GM12878 (cell line): ENCODE results near the gene FLNC. TPM values are rescaled to one million over a fixed set of nuclear protein-coding genes. Genes with fewer than 3 reads are reported as not detected.

Source experiments
- ATAC-seq: fragments of 200-7000 bp; cut with Tn5 transposase; 3 replicates; pipeline ENCODE4 v1.9.1; 2020; ENCODE audit warnings: mild to moderate bottlenecking, moderate library complexity
- BruUV-seq: library from RNA; stranded (reverse); fragments of 400-500 nt; replicated peaks from 2 replicates; lab custom pipeline; 2021; lab: Mats Ljungman, UMichigan
- CTCF ChIA-PET: fragments of 300-600 bp; sonication (Branson Sonifier 250); formaldehyde crosslinking; extraction: SDS; loops from one replicate; lab custom pipeline; 2021; ENCODE audit warnings: inconsistent platforms; lab: Yijun Ruan, JAX
- POLR2A ChIA-PET: fragments of 350-600 bp; formaldehyde crosslinking; extraction: SDS; loops from one replicate; lab custom pipeline; 2021; ENCODE audit warnings: inconsistent platforms; lab: Charles Lee
- RAD21 ChIA-PET: fragments of 300-600 bp; sonication (Branson Sonifier 250); formaldehyde crosslinking; loops from one replicate; lab custom pipeline; 2023; ENCODE audit warnings: antibody characterized with exemption; ENCODE audit not compliant: unreplicated experiment; lab: Charles Lee
- SMC1A ChIA-PET: fragments of 300-600 bp; sonication (Branson Sonifier 250); formaldehyde crosslinking; loops from one replicate; lab custom pipeline; 2023; ENCODE audit not compliant: unreplicated experiment, uncharacterized antibody; lab: Charles Lee
- DNase-seq: peaks from one replicate; pipeline ENCODE4 v3.0.0-alpha.2; 2011; ENCODE audit warnings: low read depth, low spot score
- FAIRE-seq: peaks from 3 replicates; lab custom pipeline; 2011; peaks lifted over from hg19 to GRCh38; lab: Jason Lieb, UNC
- H2AFZ ChIP-seq: 2 replicates; pipeline ENCODE4 v1.6.0; 2011; ENCODE audit warnings: low read depth, low read length, control low read depth; ENCODE audit not compliant: control insufficient read depth
- H3K27ac ChIP-seq: 2 replicates; pipeline ENCODE4 v1.5.1; 2011; ENCODE audit warnings: control low read depth; ENCODE audit not compliant: control insufficient read depth, insufficient read depth
- H3K27me3 ChIP-seq, 2 experiments: replicated peaks in 1 of 2; 2 replicates each; pipeline versions ENCODE4 v1.6.0 to v1.6.1; 2011; ENCODE audit warnings: low read length in 1 of 2; ENCODE audit not compliant: control insufficient read depth in 2 of 2, insufficient read depth in 2 of 2
- H3K36me3 ChIP-seq, 2 experiments: 2 replicates each; pipeline ENCODE4 v1.5.1; 2011; ENCODE audit warnings: low read length in 1 of 2; ENCODE audit not compliant: control insufficient read depth in 2 of 2, insufficient read depth in 2 of 2
- H3K4me1 ChIP-seq: 2 replicates; pipeline ENCODE4 v1.6.1; 2011; ENCODE audit warnings: mild to moderate bottlenecking, low read length, moderate library complexity, mixed read lengths; ENCODE audit not compliant: control insufficient read depth, insufficient read depth
- H3K4me2 ChIP-seq: 2 replicates; pipeline ENCODE4 v1.6.0; 2011; ENCODE audit warnings: control low read depth; ENCODE audit not compliant: control insufficient read depth, insufficient read depth
- H3K4me3 ChIP-seq: fragments of 200-600 bp; sonication (generic); 2 replicates; pipeline ENCODE4 v1.5.1; 2016
- H3K79me2 ChIP-seq: 2 replicates; pipeline ENCODE4 v1.6.0; 2011; ENCODE audit warnings: low read length; ENCODE audit not compliant: control insufficient read depth, insufficient read depth
- H3K9ac ChIP-seq: 2 replicates; pipeline ENCODE4 v1.8.0; 2011; ENCODE audit warnings: low read length, control low read depth, mixed read lengths; ENCODE audit not compliant: control insufficient read depth, insufficient read depth
- H3K9me3 ChIP-seq: replicated peaks from 3 replicates; pipeline ENCODE4 v1.5.1; 2011; ENCODE audit warnings: mild to moderate bottlenecking, low read length; ENCODE audit not compliant: control insufficient read depth, insufficient read depth
- H4K20me1 ChIP-seq: 2 replicates; pipeline ENCODE4 v1.6.0; 2011; ENCODE audit not compliant: control insufficient read depth, insufficient read depth
- NFYB ChIP-seq: IDR thresholded peaks from 2 replicates; pipeline ENCODE4 v1.6.1; 2011; ENCODE audit warnings: low read depth, mild to moderate bottlenecking, low read length, improper control_type of control experiment, moderate library complexity; ENCODE audit not compliant: insufficient read depth
- REST ChIP-seq: IDR thresholded peaks from 2 replicates; pipeline ENCODE4 v1.6.1; 2012; ENCODE audit warnings: mild to moderate bottlenecking, low read depth, low read length
- SPI1 ChIP-seq: IDR thresholded peaks from 2 replicates; pipeline ENCODE4 v1.6.1; 2011; ENCODE audit warnings: low read depth, mild to moderate bottlenecking, low read length, moderate library complexity, borderline replicate concordance; ENCODE audit not compliant: insufficient read depth
- YBX1 ChIP-seq: fragments of 450-650 bp; IDR thresholded peaks from 2 replicates; pipeline ENCODE4 v1.6.1; 2016; ENCODE audit warnings: antibody characterized with exemption
- ZNF274 ChIP-seq: IDR thresholded peaks from one replicate; pipeline ENCODE4 v1.8.0; 2011; ENCODE audit not compliant: insufficient read length, insufficient read depth
- ZNF592 ChIP-seq: fragments of 450-650 bp; IDR thresholded peaks from 2 replicates; pipeline ENCODE4 v1.6.1; 2017; ENCODE audit warnings: mild to moderate bottlenecking, moderate library complexity
- WGBS: methylation state at CpG from one replicate; pipeline ENCODE4 v1.1.6; 2016; ENCODE audit warnings: low lambda C conversion rate; ENCODE audit not compliant: insufficient replicate concordance, insufficient coverage; ENCODE audit errors: missing lambda C conversion rate; 5-methylcytosine and 5-hydroxymethylcytosine counted together
- in situ Hi-C: fragments of 300-500 bp; cut with MboI; formaldehyde crosslinking; loops from 9 replicates; pipeline ENCODE4 v1.14.3; 2018; ENCODE audit warnings: mixed read lengths
- intact Hi-C: fragments of 100-400 bp; cut with micrococcal nuclease; formaldehyde crosslinking; loops from one replicate; pipeline ENCODE4 v1.14.2; 2022; ENCODE audit not compliant: unreplicated experiment
- polyA plus RNA-seq, 11 experiments: library from polyadenylated mRNA; depleted of rRNA in 4 of 11; unstranded in 6 of 11; stranded (reverse) in 5 of 11; fragments of >200 nt; fragmentation: Nextera tagmentation in 4 of 11; fragmentation: Illumina TruSeq in 1 of 11; extraction: Ambion mirVana in 4 of 11; extraction: Trizol in 1 of 11; gene quantifications; 1 replicate in 1 of 11; 2 replicates in 10 of 11; pipeline versions ENCODE4 v1.2.1 to v1.2.3, GENCODE V29; 2011 to 2016; ENCODE audit warnings: inconsistent platforms in 2 of 11, missing spikeins in 2 of 11, low read depth in 1 of 11
- total RNA-seq, 4 experiments: library from RNA; depleted of rRNA in 3 of 4; stranded (reverse); fragments of >200 nt in 3 of 4; fragmentation: Illumina TruSeq in 1 of 4; extraction: Trizol in 1 of 4; gene quantifications; 2 replicates each; pipeline versions ENCODE4 v1.2.1 to v1.2.3, GENCODE V29; 2013 to 2021
- TF ChIP-seq, protein P1 (sequence below): fragments of 450-650 bp; IDR thresholded peaks from 2 replicates; pipeline ENCODE4 v1.6.1; 2017; ENCODE audit warnings: mild to moderate bottlenecking, moderate library complexity

The FLNC gene
- total and polyA plus RNA-seq, 10 of the 15 experiments (the other 5 are each of a cell fraction or from before 2014, with no cell fraction given), result 0.01 to 0.21 (median 0.06) TPM; not detected in 3

DNA sequence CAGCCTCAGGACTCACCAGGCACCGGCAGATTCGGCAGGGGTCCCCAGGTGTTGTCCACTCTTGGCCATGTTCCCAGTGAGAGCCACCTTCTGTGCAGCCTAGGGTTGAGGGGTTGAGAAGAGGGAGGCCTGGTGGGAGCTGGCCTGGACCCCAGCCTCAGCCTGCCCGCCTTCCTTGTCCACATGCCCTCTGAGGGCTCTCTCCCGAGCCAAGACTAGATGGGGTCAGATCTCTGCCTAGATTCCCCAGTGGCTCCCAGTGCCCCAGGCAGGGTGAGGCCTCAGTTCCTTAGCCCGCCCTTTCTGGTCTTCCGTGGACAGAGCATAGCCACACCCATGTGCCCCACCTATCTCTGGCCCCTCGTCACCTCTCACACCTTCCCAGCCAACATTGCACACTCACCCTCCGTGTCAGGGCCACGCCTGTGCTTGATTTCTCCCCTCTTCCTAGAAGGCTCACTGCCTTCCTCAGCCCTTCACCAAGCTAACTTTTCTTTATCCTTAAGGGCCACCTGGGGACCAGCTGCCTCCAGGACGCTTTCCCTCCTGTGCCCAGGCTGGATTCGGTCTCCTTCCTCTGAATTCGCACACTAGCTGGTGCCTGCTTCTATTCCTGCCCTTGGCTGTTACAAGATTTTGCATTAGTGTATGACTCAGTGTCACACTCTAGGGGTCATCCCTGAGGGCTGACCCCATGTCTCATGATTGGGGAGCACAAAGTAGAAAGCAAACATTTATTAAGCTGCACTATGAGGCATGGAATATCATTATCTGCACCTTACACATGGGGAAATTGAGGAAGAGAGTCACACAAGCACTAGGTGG, 72.8 kb downstream of the FLNC start:
- Histone ChIP-seq H3K4me3 (no peak overlapping the region), H3K4me1 (peaks cover 10% of the 10 kb centered on the region), H3K36me3 (no peaks in the 10 kb centered on the region), H4K20me1 (no peaks in the 10 kb centered on the region), H3K9ac (no peak overlapping the region), H2AFZ (no peak overlapping the region), H3K27me3 (no peaks in the 10 kb centered on the region), H3K27ac (no peak overlapping the region), H3K79me2 (no peaks in the 10 kb centered on the region), H3K9me3 (no peaks in the 10 kb centered on the region; the same call in 2 of the 3 replicates), H3K4me2 (no peak overlapping the region)
- TF ChIP-seq ZNF274, result no peak
- TF ChIP-seq ZNF592, result no peak
- no peak for TF ChIP-seq REST
- no peak for TF ChIP-seq NFYB
- TF ChIP-seq YBX1, result no peak
- TF ChIP-seq SPI1, result no peak
- TF ChIP-seq, protein P1, sequence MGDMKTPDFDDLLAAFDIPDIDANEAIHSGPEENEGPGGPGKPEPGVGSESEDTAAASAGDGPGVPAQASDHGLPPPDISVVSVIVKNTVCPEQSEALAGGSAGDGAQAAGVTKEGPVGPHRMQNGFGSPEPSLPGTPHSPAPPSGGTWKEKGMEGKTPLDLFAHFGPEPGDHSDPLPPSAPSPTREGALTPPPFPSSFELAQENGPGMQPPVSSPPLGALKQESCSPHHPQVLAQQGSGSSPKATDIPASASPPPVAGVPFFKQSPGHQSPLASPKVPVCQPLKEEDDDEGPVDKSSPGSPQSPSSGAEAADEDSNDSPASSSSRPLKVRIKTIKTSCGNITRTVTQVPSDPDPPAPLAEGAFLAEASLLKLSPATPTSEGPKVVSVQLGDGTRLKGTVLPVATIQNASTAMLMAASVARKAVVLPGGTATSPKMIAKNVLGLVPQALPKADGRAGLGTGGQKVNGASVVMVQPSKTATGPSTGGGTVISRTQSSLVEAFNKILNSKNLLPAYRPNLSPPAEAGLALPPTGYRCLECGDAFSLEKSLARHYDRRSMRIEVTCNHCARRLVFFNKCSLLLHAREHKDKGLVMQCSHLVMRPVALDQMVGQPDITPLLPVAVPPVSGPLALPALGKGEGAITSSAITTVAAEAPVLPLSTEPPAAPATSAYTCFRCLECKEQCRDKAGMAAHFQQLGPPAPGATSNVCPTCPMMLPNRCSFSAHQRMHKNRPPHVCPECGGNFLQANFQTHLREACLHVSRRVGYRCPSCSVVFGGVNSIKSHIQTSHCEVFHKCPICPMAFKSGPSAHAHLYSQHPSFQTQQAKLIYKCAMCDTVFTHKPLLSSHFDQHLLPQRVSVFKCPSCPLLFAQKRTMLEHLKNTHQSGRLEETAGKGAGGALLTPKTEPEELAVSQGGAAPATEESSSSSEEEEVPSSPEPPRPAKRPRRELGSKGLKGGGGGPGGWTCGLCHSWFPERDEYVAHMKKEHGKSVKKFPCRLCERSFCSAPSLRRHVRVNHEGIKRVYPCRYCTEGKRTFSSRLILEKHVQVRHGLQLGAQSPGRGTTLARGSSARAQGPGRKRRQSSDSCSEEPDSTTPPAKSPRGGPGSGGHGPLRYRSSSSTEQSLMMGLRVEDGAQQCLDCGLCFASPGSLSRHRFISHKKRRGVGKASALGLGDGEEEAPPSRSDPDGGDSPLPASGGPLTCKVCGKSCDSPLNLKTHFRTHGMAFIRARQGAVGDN, result no peak
- RAD21 ChIA-PET, result interaction anchor here (1.0 to 2.1 kb wide), 4 partner anchors 49 to 263 kb away, joined by 3 to 11 read pairs (median 3); no protein-coding TSS in a partner anchor
- POLR2A ChIA-PET, result interaction anchor here (0.6 to 1.1 kb wide), 5 partner anchors 40 to 1016 kb away, joined by 3 to 7 read pairs (median 3); no protein-coding TSS in a partner anchor
- SMC1A ChIA-PET, result interaction anchor here (1.0 to 2.1 kb wide), 3 partner anchors 44 to 188 kb away, joined by 3 to 20 read pairs (median 4); partner anchors contain the start of gene TNPO3
- 60% methylated on average over 11 of the region's 12 CpGs for WGBS
- in situ Hi-C loops (no loop called here), intact Hi-C loops (no loop called here)
- DNase-seq (no peak), ATAC-seq (no peak), FAIRE-seq (no peak)
- no TSS peak for BruUV-seq
- CTCF ChIA-PET, result interaction anchor here (0.6 to 6.2 kb wide), 18 partner anchors 9 to 308 kb away, joined by 3 to 44 read pairs (median 4); partner anchors contain the start of gene TNPO3
